K562 (cell line): ENCODE data around the gene KLHDC7B. TPM values are rescaled to one million over a fixed set of nuclear protein-coding genes. Genes with fewer than 3 reads are reported as not detected.

Experiments used
- BCLAF1 ChIP-seq, 2 experiments: fragments of 450-650 bp in 1 of 2; IDR thresholded peaks; 2 replicates each; pipeline ENCODE4 v1.6.1; 2011 to 2017; ENCODE audit warnings: low read depth in 2 of 2, antibody characterized with exemption in 1 of 2, borderline replicate concordance in 1 of 2, low read length in 1 of 2, mild to moderate bottlenecking in 1 of 2, mixed read lengths in 1 of 2; ENCODE audit not compliant: control insufficient read depth in 1 of 2
- ELK1 ChIP-seq: sonication (generic); formaldehyde crosslinking; IDR thresholded peaks from 2 replicates; pipeline ENCODE4 v1.8.1; 2022; ENCODE audit warnings: missing genetic modification reagents
- FOXM1 ChIP-seq, 2 experiments: fragments of 450-650 bp in 1 of 2; sonication (generic) in 1 of 2; formaldehyde crosslinking in 1 of 2; IDR thresholded peaks; 2 replicates each; pipeline versions ENCODE4 v1.6.1 to v1.9.0; 2017 to 2022; ENCODE audit warnings: low read depth in 2 of 2, mild to moderate bottlenecking in 2 of 2, missing genetic modification reagents in 1 of 2, moderate library complexity in 1 of 2
- HOMEZ ChIP-seq: fragments of 250-450 bp; sonication (Bioruptor Pico); IDR thresholded peaks from 2 replicates; pipeline ENCODE4 v1.4.0; 2020; ENCODE audit warnings: mild to moderate bottlenecking, moderate library complexity
- MEF2A ChIP-seq: IDR thresholded peaks from 2 replicates; pipeline ENCODE4 v1.6.1; 2011; ENCODE audit warnings: low read depth, mild to moderate bottlenecking, low read length, moderate library complexity; ENCODE audit not compliant: control insufficient read depth
- PKNOX1 ChIP-seq: fragments of 450-650 bp; IDR thresholded peaks from 2 replicates; pipeline ENCODE4 v1.6.1; 2016
- POLR2H ChIP-seq: IDR thresholded peaks from 2 replicates; pipeline ENCODE4 v1.6.1; 2016; ENCODE audit warnings: missing genetic modification characterization, low read depth, mild to moderate bottlenecking, control low read depth, missing compliant biosample characterization, moderate library complexity
- SIN3A ChIP-seq, 2 experiments: fragments of 150-350 bp in 1 of 2; IDR thresholded peaks; 2 replicates each; pipeline ENCODE4 v1.6.1; 2011 to 2016; ENCODE audit warnings: borderline replicate concordance in 2 of 2, low read depth in 2 of 2, low read length in 2 of 2, mild to moderate bottlenecking in 2 of 2, moderate library complexity in 2 of 2; ENCODE audit not compliant: control insufficient read depth in 1 of 2
- SRF ChIP-seq, 2 experiments: fragments of 250-450, 450-650 bp in 1 of 2; sonication (Bioruptor Pico) in 1 of 2; sonication (generic) in 1 of 2; formaldehyde crosslinking; IDR thresholded peaks; 2 replicates each; pipeline versions ENCODE4 v1.5.0 to v1.5.1; 2020 to 2022; ENCODE audit warnings: mild to moderate bottlenecking in 1 of 2, missing genetic modification reagents in 1 of 2
- TBP ChIP-seq: optimal IDR thresholded peaks from 2 replicates; pipeline ENCODE3; 2011; ENCODE audit warnings: low read depth, low read length, improper control_type of control experiment
- ZNF174 ChIP-seq: fragments of 250-450 bp; sonication (Bioruptor Pico); IDR thresholded peaks from 2 replicates; pipeline ENCODE4 v1.4.0; 2020; ENCODE audit warnings: mild to moderate bottlenecking
- ZNF518B ChIP-seq: fragments of 250-450 bp; sonication (Bioruptor Pico); IDR thresholded peaks from 2 replicates; pipeline ENCODE4 v1.5.0; 2021; ENCODE audit warnings: mild to moderate bottlenecking, moderate library complexity
- polyA plus RNA-seq, 8 experiments: library from polyadenylated mRNA; depleted of rRNA in 4 of 8; stranded (reverse) in 5 of 8; unstranded in 3 of 8; fragments of >200 nt; fragmentation: Nextera tagmentation in 2 of 8; fragmentation: Illumina TruSeq in 1 of 8; extraction: Ambion mirVana in 2 of 8; extraction: Trizol in 1 of 8; gene quantifications; 2 replicates each; pipeline versions ENCODE4 v1.2.1 to v1.2.3, GENCODE V29; 2011 to 2014; ENCODE audit warnings: inconsistent platforms in 1 of 8, missing spikeins in 1 of 8
- total RNA-seq, 7 experiments: library from RNA; depleted of rRNA in 6 of 7; stranded (reverse); fragments of >200 nt in 6 of 7; fragmentation: Illumina TruSeq in 2 of 7; extraction: Trizol in 2 of 7; gene quantifications; 2 replicates each; pipeline versions ENCODE4 v1.2.1 to v1.2.3, GENCODE V29; 2011 to 2021; ENCODE audit warnings: low replicate concordance in 1 of 7

KLHDC7B gene
- total and polyA plus RNA-seq, 9 of the 15 experiments (the other 6 are each of a cell fraction or from before 2014, with no cell fraction given) = 0.04 to 0.22 (median 0.05) TPM; not detected in 4

GRCh38 chr22:50507991-50508884 is 37.5 kb upstream of the KLHDC7B start, which contains the start of gene NCAPH2 (continued):
- no peak for TF ChIP-seq ZNF518B
- peak; percentile 95 for TF ChIP-seq TBP
- TF ChIP-seq ZNF174 (CRISPR knock-in tag) = no peak
- no peak for TF ChIP-seq HOMEZ
- no peak for TF ChIP-seq MEF2A
- TF ChIP-seq FOXM1 (IDR thresholded peaks at IDR 0.05; ENCODE audit: low read depth) = no peak
- no peak for TF ChIP-seq FOXM1 (CRISPR knock-in tag; IDR thresholded peaks at IDR 0.05; ENCODE audit: low read depth)
- TF ChIP-seq ELK1 = no peak
- peak; percentile 53; the same call in 1 of the 2 replicates for TF ChIP-seq POLR2H (tag)
- TF ChIP-seq SIN3A (IDR thresholded peaks at IDR 0.05; ENCODE audit: borderline replicate concordance in 2 of 2, control insufficient read depth in 1 of 2, low read depth in 2 of 2, low read length in 2 of 2) = no peak
- peak; percentile 83 for TF ChIP-seq PKNOX1
- TF ChIP-seq BCLAF1 (IDR thresholded peaks at IDR 0.05; ENCODE audit: borderline replicate concordance in 1 of 2, control insufficient read depth in 1 of 2, low read depth in 2 of 2, low read length in 1 of 2) = no peak
- TF ChIP-seq SRF (CRISPR knock-in tag; IDR thresholded peaks at IDR 0.05) = no peak
